Astrocyte of the cerebellum (primary cell): ENCODE measurements around the gene PAXIP1.

Experiments used
- DNase-seq: peaks from one replicate; pipeline ENCODE4 v3.0.0-alpha.2; 2011; ENCODE audit warnings: low read depth
- H3K4me3 ChIP-seq: 2 replicates; pipeline ENCODE4 v1.5.1; 2011; ENCODE audit warnings: mild to moderate bottlenecking, low read depth, low read length, moderate library complexity
- CTCF ChIP-seq: IDR thresholded peaks from 2 replicates; pipeline ENCODE4 v1.5.1; 2012; ENCODE audit warnings: low read length, low read depth, moderate library complexity, mild to moderate bottlenecking; ENCODE audit errors: missing control alignments
- in situ Hi-C: cut with HindIII; loops from 2 replicates; pipeline ENCODE4 v1.10.0; 2017; ENCODE audit warnings: low sequenced_read_pairs

The PAXIP1 gene

GRCh38 chr7:154916856-154917807, 85.8 kb downstream of the PAXIP1 start:
- TF ChIP-seq CTCF: no peak
- in situ Hi-C loops: no loop called here
- DNase-seq: no peak
- H3K4me3 ChIP-seq: no peak overlapping the region

GRCh38 chr7:154916381-154916780, 86.5 kb downstream of the PAXIP1 start:
- TF ChIP-seq CTCF: no peak
- no peak overlapping the region for H3K4me3 ChIP-seq
- DNase-seq: no peak
- in situ Hi-C loops: no loop called here

- in situ Hi-C loops: no loop called here
- no peak for DNase-seq
- no peak for TF ChIP-seq CTCF
- H3K4me3 ChIP-seq: no peak overlapping the region
Measured at GRCh38 chr7:154915600-154915999, 87.3 kb downstream of the PAXIP1 start.

- in situ Hi-C loops: no loop called here
- no peak for TF ChIP-seq CTCF
- no peak for DNase-seq
- H3K4me3 ChIP-seq: no peak overlapping the region
Measured at GRCh38 chr7:154914996-154915380, 87.9 kb downstream of the PAXIP1 start.

- DNase-seq: no peak
- in situ Hi-C loops: no loop called here
- no peak for TF ChIP-seq CTCF
- H3K4me3 ChIP-seq: no peak overlapping the region
Measured at GRCh38 chr7:154914308-154914995, 88.5 kb downstream of the PAXIP1 start.

GRCh38 chr7:154913638-154914307, 89.2 kb downstream of the PAXIP1 start:
- in situ Hi-C loops: no loop called here
- TF ChIP-seq CTCF: peak; percentile 91
- H3K4me3 ChIP-seq: peak overlapping the region; percentile 9
- DNase-seq: peak; percentile 20
